ENCODE measurements around the gene ALKBH3. TPM values are rescaled to one million over a fixed set of nuclear protein-coding genes. Genes with fewer than 3 reads are reported as not detected.
A peak's percentile ranks its signal among the peaks of the same experiment; 100 is the strongest.

Gene ALKBH3
- total RNA-seq, 1 donor from 2014 or later, result 27.7 TPM

DNA sequence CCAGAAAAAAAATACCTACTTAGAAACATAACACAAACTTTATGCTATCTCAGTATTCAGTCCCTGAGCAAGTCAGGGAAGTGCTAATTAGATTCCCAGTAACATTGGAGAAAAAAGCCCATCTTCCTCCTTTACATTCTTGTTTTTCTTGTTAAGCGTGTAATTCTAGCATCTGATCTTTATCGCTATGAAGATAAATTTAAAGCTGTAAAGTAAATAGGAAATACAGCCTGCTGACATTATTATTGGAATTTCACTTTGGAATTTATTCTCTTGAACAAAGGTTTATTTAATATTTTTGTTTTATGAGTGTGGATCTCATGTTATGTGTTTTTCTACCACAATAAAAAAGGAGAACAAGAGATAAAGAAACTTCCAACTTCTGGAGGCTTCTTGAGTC, 13.9 kb downstream of the ALKBH3 start:
- Histone ChIP-seq H3K4me1 (no peaks in the 10 kb centered on the region), H3K27ac (no peak overlapping the region), H3K4me3 (no peak overlapping the region), H3K36me3 (peaks cover 95% of the 10 kb centered on the region), H3K27me3 (no peaks in the 10 kb centered on the region), H3K9me3 (no peaks in the 10 kb centered on the region)
- TF ChIP-seq, protein P1, sequence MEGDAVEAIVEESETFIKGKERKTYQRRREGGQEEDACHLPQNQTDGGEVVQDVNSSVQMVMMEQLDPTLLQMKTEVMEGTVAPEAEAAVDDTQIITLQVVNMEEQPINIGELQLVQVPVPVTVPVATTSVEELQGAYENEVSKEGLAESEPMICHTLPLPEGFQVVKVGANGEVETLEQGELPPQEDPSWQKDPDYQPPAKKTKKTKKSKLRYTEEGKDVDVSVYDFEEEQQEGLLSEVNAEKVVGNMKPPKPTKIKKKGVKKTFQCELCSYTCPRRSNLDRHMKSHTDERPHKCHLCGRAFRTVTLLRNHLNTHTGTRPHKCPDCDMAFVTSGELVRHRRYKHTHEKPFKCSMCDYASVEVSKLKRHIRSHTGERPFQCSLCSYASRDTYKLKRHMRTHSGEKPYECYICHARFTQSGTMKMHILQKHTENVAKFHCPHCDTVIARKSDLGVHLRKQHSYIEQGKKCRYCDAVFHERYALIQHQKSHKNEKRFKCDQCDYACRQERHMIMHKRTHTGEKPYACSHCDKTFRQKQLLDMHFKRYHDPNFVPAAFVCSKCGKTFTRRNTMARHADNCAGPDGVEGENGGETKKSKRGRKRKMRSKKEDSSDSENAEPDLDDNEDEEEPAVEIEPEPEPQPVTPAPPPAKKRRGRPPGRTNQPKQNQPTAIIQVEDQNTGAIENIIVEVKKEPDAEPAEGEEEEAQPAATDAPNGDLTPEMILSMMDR (IDR thresholded peaks at IDR 0.05), result no peak
- no peak for ATAC-seq
- DNase-seq, result no peak
- intact Hi-C loops (cut with DNase I), result loop anchor here (5.0 to 10.0 kb wide), 2 partner anchors 50 to 143 kb away; partner anchors contain the start of gene C11orf96

DNA sequence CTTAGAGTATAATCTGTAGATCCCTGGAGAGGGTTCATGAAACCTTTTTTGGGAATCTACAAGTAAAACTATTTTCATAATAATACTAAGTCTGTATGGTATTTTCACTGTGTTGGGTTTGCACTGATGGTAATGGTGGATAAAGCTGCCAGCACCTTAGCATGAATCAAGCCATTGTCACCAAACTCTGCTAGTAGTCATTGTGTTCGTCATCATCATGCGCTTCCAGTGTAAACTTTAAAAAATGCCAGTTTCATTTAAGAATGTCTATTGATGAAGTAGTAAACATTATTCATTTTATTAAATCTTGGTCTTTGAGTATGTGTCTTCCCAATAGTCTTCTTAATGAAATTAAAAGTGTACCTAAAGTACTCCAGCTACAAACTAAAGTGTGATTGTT, 15.0 kb downstream of the ALKBH3 start:
- Histone ChIP-seq H3K4me3 (no peak overlapping the region), H3K36me3 (peaks cover 88% of the 10 kb centered on the region), H3K27ac (no peak overlapping the region), H3K9me3 (no peaks in the 10 kb centered on the region), H3K4me1 (no peaks in the 10 kb centered on the region), H3K27me3 (no peaks in the 10 kb centered on the region)
- DNase-seq (no peak), ATAC-seq (no peak)
- intact Hi-C loops (cut with DNase I), result loop anchor here (10.0 kb wide), 1 partner anchor 49 kb away; the partner anchor contains the start of gene C11orf96
- TF ChIP-seq, protein P1 (IDR thresholded peaks at IDR 0.05), result no peak

DNA sequence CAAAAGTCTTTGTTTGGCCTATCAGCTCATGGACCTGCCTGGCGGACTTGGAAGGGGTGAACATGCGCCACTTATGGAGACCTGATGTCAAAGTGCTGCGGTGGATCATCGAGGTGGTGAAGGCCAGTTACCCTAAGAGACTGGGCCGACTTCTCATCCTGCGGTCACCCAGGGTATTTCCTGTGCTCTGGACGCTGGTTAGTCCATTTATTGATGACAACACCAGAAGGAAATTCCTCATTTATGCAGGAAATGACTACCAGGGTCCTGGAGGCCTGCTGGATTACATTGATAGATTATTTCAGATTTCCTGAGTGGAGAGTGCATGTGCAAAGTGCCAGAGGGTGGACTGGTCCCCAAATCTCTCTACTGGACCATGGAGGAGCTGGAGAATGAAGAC, 17.9 kb downstream of the ALKBH3 start:
- intact Hi-C loops (cut with DNase I), result loop anchor here (10.0 kb wide), 1 partner anchor 46 kb away; the partner anchor contains the start of gene C11orf96
- Histone ChIP-seq H3K27ac (no peak overlapping the region), H3K4me3 (no peak overlapping the region), H3K36me3 (peaks cover 87% of the 10 kb centered on the region), H3K4me1 (no peaks in the 10 kb centered on the region), H3K27me3 (no peaks in the 10 kb centered on the region), H3K9me3 (no peaks in the 10 kb centered on the region)
- no peak for DNase-seq
- TF ChIP-seq, protein P1 (IDR thresholded peaks at IDR 0.05), result no peak
- ATAC-seq, result no peak

DNA sequence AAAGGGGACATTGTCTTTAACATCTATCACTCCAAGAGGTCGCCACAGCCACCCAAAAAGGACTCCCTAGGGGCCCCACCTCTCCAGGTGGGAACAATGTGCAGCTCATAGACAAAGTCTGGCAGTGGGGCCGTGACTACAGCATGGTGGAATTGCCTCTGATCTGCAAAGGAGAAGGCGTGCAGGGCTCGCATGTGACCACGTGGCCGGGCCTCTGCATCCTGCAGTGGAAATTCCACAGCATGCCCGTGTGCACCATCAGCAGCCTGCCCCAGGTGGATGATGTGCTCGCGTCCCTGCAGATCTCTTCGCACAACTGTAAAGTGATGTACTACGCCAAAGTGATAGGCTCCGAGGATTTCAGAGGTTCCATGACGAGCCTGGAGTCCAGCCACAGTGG, 18.5 kb downstream of the ALKBH3 start:
- TF ChIP-seq, protein P1 (IDR thresholded peaks at IDR 0.05), result no peak
- Histone ChIP-seq H3K27me3 (no peaks in the 10 kb centered on the region), H3K4me3 (no peak overlapping the region), H3K4me1 (no peaks in the 10 kb centered on the region), H3K9me3 (no peaks in the 10 kb centered on the region), H3K27ac (no peak overlapping the region), H3K36me3 (peaks cover 87% of the 10 kb centered on the region)
- intact Hi-C loops (cut with DNase I), result loop anchor here (10.0 kb wide), 1 partner anchor 46 kb away; the partner anchor contains the start of gene C11orf96
- DNase-seq, result no peak
- no peak for ATAC-seq

DNA sequence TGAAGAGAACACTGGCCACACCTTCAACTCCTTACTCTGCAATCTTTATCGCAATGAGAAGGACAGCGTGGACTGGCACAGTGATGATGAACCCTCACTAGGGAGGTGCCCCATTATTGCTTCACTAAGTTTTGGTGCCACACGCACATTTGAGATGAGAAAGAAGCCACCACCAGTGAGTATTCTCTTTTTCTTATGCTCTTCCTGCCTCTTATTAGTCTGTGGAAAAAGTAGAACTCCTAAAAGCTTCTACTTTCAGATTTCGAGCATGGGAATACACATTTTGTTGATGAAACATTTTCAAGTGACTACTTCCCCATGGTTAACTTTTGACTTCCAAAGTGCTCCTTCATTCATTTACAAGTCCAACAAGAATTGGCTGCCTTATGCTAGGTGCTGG, 20.9 kb downstream of the ALKBH3 start:
- Histone ChIP-seq H3K9me3 (no peaks in the 10 kb centered on the region), H3K4me1 (peaks cover 10% of the 10 kb centered on the region), H3K27ac (no peak overlapping the region), H3K36me3 (peaks cover 66% of the 10 kb centered on the region), H3K4me3 (no peak overlapping the region), H3K27me3 (no peaks in the 10 kb centered on the region)
- intact Hi-C loops (cut with DNase I), result no loop called here
- no peak for DNase-seq
- no peak for ATAC-seq
- TF ChIP-seq, protein P1 (IDR thresholded peaks at IDR 0.05), result no peak

DNA sequence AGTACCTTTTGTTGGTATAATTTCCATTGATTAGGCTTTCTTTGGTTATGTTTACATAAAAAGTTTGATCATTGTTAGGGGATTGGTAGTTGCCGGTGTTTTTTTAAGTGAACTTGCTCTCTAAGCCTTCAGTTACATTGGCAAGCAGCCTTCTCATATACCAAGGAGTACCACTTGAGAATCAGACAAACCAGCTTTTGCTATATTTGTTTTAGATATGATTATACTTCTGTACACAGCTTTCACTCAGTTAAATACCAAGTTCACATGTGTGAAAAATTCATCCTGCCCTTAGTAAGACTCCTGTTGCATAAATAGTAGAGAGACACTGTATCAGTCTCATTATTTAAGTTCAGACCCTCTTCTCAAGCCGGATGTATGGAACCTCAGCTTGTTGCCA, 22.4 kb downstream of the ALKBH3 start:
- Histone ChIP-seq H3K36me3 (peaks cover 60% of the 10 kb centered on the region), H3K27ac (no peak overlapping the region), H3K27me3 (no peaks in the 10 kb centered on the region), H3K4me1 (peaks cover 10% of the 10 kb centered on the region), H3K4me3 (no peak overlapping the region), H3K9me3 (no peaks in the 10 kb centered on the region)
- TF ChIP-seq, protein P1 (IDR thresholded peaks at IDR 0.05), result no peak
- intact Hi-C loops (cut with DNase I), result no loop called here
- DNase-seq (no peak), ATAC-seq (peak; percentile 52)
